OCI-LY1 (cell line): ENCODE data around the gene CNTN1.

Source experiments
- H2AFZ ChIP-seq: fragments of 200-600 bp; sonication (generic), shearing (Covaris generic); 2 replicates; pipeline ENCODE4 v1.6.0; 2014; ENCODE audit warnings: antibody characterized with exemption, mild to moderate bottlenecking, low read length
- H3F3A ChIP-seq: fragments of 200-600 bp; sonication (generic), shearing (Covaris generic); 2 replicates; pipeline ENCODE4 v1.6.0; 2014; ENCODE audit warnings: mild to moderate bottlenecking, antibody characterized with exemption, low read length, moderate library complexity; ENCODE audit not compliant: insufficient read depth
- H3K27ac ChIP-seq: fragments of 200-600 bp; sonication (generic); 2 replicates; pipeline ENCODE4 v1.5.1; 2014; ENCODE audit warnings: low read length, mixed run types, mild to moderate bottlenecking, low read depth; ENCODE audit not compliant: poor library complexity, severe bottlenecking
- H3K27me3 ChIP-seq: fragments of 200-600 bp; sonication (generic); 2 replicates; pipeline ENCODE4 v1.6.0; 2014; ENCODE audit warnings: antibody characterized with exemption, mild to moderate bottlenecking, low read length, moderate library complexity; ENCODE audit not compliant: insufficient read depth
- H3K36me3 ChIP-seq: fragments of 200-600 bp; sonication (generic); 2 replicates; pipeline ENCODE4 v1.6.1; 2014; ENCODE audit warnings: mild to moderate bottlenecking, antibody characterized with exemption, low read length, moderate library complexity, mixed read lengths; ENCODE audit not compliant: insufficient read depth
- H3K4me1 ChIP-seq: fragments of 200-600 bp; sonication (generic); 2 replicates; pipeline ENCODE4 v1.5.1; 2014; ENCODE audit warnings: mild to moderate bottlenecking, low read length, moderate library complexity; ENCODE audit not compliant: insufficient read depth, severe bottlenecking
- H3K4me2 ChIP-seq: fragments of 200-600 bp; sonication (generic), shearing (Covaris generic); 2 replicates; pipeline ENCODE4 v1.6.1; 2014; ENCODE audit warnings: low read length
- H3K4me3 ChIP-seq: fragments of 200-600 bp; sonication (generic); 2 replicates; pipeline ENCODE4 v1.5.1; 2014; ENCODE audit warnings: low read length, low read depth, mild to moderate bottlenecking, mixed read lengths; ENCODE audit not compliant: poor library complexity, severe bottlenecking
- H3K79me2 ChIP-seq: fragments of 200-600 bp; shearing (Covaris generic); 2 replicates; pipeline ENCODE4 v1.6.1; 2016; ENCODE audit warnings: mixed run types, low read length, mixed read lengths; ENCODE audit not compliant: insufficient read depth
- H3K9ac ChIP-seq: fragments of 200-600 bp; sonication (generic), shearing (Covaris generic); 2 replicates; pipeline ENCODE4 v1.6.1; 2014; ENCODE audit warnings: mild to moderate bottlenecking, low read length, mixed read lengths
- H3K9me2 ChIP-seq: fragments of 200-600 bp; sonication (generic), shearing (Covaris generic); 2 replicates; pipeline ENCODE4 v1.6.1; 2014; ENCODE audit warnings: low read depth, mild to moderate bottlenecking, low read length, mixed read lengths
- H3K9me3 ChIP-seq: fragments of 200-600 bp; shearing (Covaris generic); 2 replicates; pipeline ENCODE4 v1.6.1; 2014; ENCODE audit warnings: low read length, mixed read lengths
- H4K20me1 ChIP-seq: fragments of 200-600 bp; sonication (generic), shearing (Covaris generic); 2 replicates; pipeline ENCODE4 v1.6.0; 2016; ENCODE audit warnings: mild to moderate bottlenecking, low read length; ENCODE audit not compliant: insufficient read depth
- CTCF ChIP-seq: fragments of 200-600 bp; sonication (generic), shearing (Covaris generic); IDR thresholded peaks from 2 replicates; pipeline ENCODE4 v1.5.1; 2017; ENCODE audit warnings: mild to moderate bottlenecking, antibody characterized with exemption, low read length, moderate library complexity, mixed read lengths
- EZH2 ChIP-seq: fragments of 200-600 bp; sonication (generic), shearing (Covaris generic); IDR thresholded peaks from 2 replicates; pipeline ENCODE4 v1.8.0; 2017; ENCODE audit warnings: borderline replicate concordance, mixed run types, mild to moderate bottlenecking, antibody characterized with exemption, low read length, moderate library complexity, mixed read lengths

The CNTN1 gene

GRCh38 chr12:40993158-40993557, 300.9 kb downstream of the CNTN1 start:
- H3K4me1 ChIP-seq = no peaks in the 10 kb centered on the region
- no peaks in the 10 kb centered on the region for H3K9me2 ChIP-seq
- H3K9ac ChIP-seq = no peak overlapping the region
- no peaks in the 10 kb centered on the region for H3F3A ChIP-seq
- H3K4me2 ChIP-seq = no peak overlapping the region
- no peaks in the 10 kb centered on the region for H3K27me3 ChIP-seq
- H3K36me3 ChIP-seq = no peaks in the 10 kb centered on the region
- no peak overlapping the region for H3K27ac ChIP-seq
- no peaks in the 10 kb centered on the region for H3K79me2 ChIP-seq
- no peaks in the 10 kb centered on the region for H4K20me1 ChIP-seq
- no peak for TF ChIP-seq EZH2
- no peak for TF ChIP-seq CTCF
- no peak overlapping the region for H3K4me3 ChIP-seq
- no peak overlapping the region for H2AFZ ChIP-seq
- H3K9me3 ChIP-seq = no peaks in the 10 kb centered on the region

- H3K36me3 ChIP-seq = no peaks in the 10 kb centered on the region
- H2AFZ ChIP-seq = no peak overlapping the region
- no peaks in the 10 kb centered on the region for H3K79me2 ChIP-seq
- H3K4me2 ChIP-seq = no peak overlapping the region
- no peak overlapping the region for H3K27ac ChIP-seq
- H3K27me3 ChIP-seq = no peaks in the 10 kb centered on the region
- H3F3A ChIP-seq = no peaks in the 10 kb centered on the region
- no peak overlapping the region for H3K4me3 ChIP-seq
- H3K9ac ChIP-seq = no peak overlapping the region
- no peaks in the 10 kb centered on the region for H3K4me1 ChIP-seq
- no peak for TF ChIP-seq EZH2
- TF ChIP-seq CTCF = no peak
- no peaks in the 10 kb centered on the region for H3K9me2 ChIP-seq
- H4K20me1 ChIP-seq = no peaks in the 10 kb centered on the region
- H3K9me3 ChIP-seq = no peaks in the 10 kb centered on the region
Measured at GRCh38 chr12:40996091-40996490, 303.9 kb downstream of the CNTN1 start.

GRCh38 chr12:40999210-40999609, 307.0 kb downstream of the CNTN1 start:
- Histone ChIP-seq H2AFZ (no peak overlapping the region), H3K4me3 (no peak overlapping the region), H3F3A (no peaks in the 10 kb centered on the region), H3K27ac (no peak overlapping the region), H3K4me2 (no peak overlapping the region), H3K9me2 (no peaks in the 10 kb centered on the region), H3K36me3 (no peaks in the 10 kb centered on the region), H3K9me3 (no peaks in the 10 kb centered on the region), H4K20me1 (no peaks in the 10 kb centered on the region), H3K9ac (no peak overlapping the region), H3K4me1 (no peaks in the 10 kb centered on the region), H3K79me2 (no peaks in the 10 kb centered on the region), H3K27me3 (no peaks in the 10 kb centered on the region)
- no peak for TF ChIP-seq EZH2
- no peak for TF ChIP-seq CTCF
